CD4-positive, alpha-beta T cell treated with Interleukin-6 at 100 ng/mL for 8 hours (primary cell): ENCODE data around the gene OVCA2.

Experiments
- DNase-seq: peaks from one replicate; pipeline ENCODE4 v3.0.0-alpha.2; 2020; ENCODE audit warnings: mixed read lengths, low spot score

The OVCA2 gene

DNA sequence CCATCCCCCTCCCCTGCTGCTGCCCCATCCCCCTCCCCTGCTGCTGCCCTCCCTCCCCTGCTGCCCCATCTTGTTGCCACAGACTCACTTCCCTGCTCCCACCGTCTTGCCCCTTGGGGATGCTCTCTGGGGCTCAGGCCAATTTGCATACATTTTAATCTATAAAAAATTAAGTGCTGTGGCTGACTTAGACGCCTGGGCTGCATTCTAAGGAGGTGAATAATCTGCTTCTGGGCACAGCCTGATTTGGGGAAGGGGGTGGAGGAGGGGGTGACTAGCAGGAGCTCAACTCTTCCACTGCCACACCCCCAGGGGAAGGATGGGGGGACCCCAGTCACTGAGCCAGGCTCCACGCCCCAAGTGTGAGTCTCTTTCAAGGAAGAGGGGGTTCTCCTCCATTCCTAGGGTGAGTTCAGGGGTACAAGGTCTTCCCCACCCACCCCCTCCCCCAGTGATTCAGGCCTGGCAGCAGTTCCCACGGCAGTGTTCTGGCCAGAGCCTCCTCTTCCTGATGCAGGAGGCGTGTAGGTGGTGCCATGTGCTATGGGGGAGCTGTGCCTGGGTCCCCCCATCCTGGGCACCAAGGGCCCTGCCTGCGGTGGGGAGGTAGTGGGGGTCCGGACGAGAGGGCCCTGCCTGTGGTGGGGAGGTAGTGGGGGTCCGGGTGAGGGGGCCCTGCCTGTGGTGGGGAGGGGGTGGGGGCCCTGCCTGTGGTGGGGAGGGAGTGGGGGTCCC, 6.8 kb upstream of the OVCA2 start:
- DNase-seq, result no peak

DNA sequence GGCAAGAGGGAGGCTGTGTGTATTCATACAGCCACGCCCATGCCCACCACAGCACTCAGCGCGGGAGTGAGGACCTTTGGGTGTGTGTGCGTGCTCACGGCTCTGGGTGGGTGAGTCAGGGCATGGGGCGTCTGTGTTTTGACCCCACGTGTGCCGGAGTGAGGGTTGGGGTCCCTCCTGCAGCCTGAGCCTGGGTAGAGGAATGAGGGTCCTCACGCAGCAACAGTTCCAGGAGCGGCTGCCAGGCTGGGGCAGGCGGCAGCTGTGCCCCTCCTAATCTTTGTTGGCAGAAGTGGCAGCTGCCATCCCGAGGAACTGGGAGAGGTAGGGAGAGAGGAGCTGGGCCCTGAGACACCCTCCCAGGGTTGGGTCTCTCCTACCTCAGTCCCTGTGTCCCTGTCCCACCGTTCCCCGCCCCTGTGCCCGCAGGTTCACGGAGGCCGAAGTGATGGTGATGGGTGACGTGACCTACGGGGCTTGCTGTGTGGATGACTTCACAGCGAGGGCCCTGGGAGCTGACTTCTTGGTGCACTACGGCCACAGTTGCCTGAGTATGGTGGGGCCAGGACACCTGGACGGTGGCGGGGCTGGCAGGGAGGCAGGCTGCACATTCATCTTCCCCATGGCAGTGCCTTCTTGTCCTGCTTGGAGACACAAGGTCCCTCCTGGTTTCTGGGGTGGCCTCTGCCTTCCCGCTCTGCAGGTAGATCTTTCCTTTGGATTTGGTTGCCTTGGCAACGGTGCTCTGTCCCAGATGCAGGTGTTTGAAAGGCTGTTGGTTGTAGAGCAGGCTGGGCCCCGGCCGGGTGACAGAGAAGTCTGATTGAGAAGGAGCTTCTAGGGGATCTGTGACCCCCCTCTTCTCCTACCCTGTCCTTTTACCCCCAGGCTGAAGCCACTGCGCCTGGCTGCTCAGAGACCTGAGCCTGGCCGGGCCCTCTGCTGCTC, 6.0 kb upstream of the OVCA2 start:
- no peak for DNase-seq

DNA sequence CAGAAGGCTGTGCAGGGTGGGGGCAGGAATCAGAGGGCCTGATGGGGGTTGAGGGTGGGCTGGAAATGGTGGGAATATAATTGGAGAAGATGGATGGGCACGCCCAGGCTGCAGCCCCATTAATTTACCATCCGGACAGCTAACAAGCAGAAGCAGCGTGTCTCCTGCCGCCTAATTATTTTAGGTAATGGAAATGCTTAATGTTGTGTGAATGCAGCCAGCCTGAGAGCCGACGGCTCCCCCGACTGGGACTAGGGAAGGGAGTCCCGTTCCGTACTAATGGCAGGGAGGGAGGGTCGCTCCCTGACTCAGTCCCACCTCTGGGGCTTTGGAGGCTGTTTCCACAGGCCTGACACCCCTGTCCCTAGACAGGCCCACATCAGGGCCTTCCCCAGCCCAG, 4.7 kb upstream of the OVCA2 start:
- DNase-seq, result no peak

DNA sequence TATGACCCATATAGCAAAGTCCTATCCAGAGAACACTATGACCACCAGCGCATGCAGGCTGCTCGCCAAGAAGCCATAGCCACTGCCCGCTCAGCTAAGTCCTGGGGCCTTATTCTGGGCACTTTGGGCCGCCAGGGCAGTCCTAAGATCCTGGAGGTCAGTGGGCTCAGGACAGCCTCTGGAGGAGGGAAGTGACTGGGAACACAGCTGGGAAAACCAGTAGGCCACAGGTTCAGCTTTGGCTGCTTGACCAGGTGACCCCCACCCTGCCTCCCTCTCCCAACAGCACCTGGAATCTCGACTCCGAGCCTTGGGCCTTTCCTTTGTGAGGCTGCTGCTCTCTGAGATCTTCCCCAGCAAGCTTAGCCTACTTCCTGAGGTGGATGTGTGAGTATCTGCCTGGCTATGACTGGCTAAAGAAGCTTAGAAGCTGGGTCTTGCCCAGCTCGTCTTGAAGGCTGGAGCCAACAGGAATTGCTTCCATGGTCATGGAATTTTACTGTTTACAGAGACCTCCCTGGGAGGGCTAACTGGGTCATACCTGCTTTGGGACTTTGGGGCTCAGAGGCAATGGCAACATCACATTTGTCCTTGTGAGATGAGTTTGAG, 1.5 kb upstream of the OVCA2 start:
- DNase-seq, result no peak

DNA sequence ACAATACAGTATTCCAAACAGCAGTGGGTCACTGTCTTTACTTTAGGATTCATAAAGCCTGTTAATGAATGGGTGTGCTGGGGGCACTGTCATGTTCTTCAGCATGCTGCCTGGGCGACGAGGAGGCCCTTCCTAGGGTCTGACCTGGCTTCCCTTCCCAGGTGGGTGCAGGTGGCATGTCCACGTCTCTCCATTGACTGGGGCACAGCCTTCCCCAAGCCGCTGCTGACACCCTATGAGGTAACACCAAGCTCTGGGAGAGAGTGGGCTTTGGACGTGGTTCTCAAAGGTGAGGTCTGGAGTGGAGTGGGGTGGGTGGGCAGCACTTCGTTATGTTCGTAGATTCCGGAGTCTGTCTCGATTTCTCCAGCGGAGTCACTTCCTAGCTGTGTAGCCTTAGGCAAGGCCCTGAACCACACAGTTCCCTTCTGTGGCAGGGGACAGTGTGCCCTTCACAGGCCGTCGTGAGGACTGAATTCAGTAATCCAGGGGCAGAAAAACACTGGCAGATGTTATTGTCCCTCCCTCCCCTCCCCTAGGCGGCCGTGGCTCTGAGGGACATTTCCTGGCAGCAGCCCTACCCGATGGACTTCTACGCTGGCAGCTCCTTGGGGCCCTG, 771 bp upstream of the OVCA2 start:
- DNase-seq, result no peak

DNA sequence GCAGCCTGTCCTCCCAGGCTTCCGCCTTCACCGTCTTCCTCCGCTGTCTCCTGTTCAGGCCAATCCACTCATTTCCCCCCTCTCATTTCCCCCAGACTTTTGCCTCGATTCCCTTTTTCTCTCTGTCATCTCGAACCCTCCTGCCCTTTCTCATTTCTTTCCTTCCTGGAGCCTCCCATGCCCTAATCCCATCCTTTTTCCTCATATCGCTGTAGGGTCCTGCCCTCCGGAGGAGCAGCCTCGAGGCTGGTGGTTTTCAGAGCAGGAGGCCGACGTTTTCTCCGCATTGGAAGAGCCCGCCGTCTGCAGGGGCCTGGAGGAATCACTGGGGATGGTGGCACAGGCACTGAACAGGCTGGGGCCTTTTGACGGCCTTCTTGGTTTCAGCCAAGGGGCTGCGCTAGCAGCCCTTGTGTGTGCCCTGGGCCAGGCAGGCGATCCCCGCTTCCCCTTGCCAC, 597 bp downstream of the OVCA2 start:
- no peak for DNase-seq

DNA sequence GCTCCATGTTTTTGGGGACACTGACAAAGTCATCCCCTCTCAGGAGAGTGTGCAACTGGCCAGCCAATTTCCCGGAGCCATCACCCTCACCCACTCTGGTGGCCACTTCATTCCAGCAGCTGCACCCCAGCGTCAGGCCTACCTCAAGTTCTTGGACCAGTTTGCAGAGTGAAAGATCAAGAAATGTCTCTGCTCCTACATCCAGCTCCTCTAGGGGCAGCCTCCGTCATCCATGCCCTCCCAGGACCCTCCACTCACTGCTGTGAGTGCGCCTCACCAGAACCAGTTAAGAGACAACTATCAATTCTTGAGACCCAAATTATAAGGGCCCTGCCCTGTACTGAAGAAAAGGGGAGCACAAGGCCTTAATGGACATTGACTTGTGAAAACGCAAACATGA, 1.1 kb downstream of the OVCA2 start:
- DNase-seq, result no peak

DNA sequence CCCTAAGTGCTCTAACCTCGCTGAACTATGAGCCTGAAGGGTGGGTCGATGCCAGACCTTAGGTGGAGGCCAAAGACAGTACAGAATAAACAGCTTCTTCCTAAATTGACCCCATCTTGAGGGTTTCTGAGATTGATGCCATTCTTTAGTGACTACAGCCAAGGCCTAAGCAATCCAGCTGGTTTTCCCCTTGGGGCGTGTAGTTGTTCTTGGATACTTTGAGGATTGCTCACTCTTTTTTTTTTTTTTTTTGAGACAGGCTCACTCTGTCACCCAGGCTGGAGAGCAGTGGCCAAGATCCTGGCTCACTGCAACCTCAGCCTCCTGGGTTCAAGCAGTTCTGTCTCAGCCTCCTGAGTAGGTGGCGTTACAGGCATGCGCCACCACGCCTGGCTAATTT, 2.0 kb downstream of the OVCA2 start:
- no peak for DNase-seq

DNA sequence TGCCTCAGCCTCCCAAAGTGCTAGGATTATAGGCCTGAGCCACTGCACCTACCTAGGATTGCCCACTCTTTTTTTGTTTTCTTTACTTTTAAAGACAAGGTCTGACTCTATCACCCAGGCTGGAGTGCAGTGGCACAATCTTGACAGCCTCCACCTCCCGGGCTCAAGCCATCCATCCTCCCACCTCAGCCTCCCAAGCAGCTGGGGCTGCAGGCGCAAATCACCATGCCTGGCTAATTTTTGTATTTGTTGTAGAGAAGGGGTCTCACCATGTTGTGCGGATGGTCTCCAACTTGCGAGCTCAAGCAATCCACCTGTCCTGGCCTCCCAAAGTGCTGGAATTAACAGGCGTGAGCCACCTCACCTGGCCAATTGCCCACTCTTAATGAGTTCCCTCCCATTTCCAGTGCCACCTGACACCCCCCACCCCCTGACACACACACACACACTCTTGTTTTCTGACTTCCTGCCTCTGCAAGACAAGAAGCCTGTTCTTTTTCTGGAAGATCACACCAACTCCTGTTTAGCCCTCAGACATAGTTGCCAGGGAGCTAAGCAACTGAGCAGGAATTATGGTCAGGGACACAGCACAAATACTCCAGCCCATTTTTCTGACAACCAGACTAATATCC, 2.6 kb downstream of the OVCA2 start:
- DNase-seq, result no peak

DNA sequence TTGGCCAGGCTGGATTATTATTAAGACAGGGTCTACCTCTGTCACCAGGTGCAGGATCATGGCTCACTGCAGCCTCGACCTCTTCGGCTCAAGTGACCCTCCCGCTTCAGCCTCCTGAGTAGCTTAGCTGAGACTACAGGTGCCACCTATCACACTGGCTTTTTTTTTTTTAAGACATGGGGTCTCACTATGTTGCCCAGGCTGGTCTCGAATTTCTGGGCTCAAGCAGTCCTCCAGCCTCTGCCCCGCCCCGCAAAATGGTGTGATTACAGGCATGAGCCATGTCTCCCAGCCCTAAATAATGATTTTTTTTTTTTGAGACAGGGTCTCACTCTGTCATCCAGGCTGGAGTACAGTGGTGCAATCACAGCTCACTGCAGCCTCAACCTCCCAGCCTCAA, 5.8 kb downstream of the OVCA2 start:
- no peak for DNase-seq

DNA sequence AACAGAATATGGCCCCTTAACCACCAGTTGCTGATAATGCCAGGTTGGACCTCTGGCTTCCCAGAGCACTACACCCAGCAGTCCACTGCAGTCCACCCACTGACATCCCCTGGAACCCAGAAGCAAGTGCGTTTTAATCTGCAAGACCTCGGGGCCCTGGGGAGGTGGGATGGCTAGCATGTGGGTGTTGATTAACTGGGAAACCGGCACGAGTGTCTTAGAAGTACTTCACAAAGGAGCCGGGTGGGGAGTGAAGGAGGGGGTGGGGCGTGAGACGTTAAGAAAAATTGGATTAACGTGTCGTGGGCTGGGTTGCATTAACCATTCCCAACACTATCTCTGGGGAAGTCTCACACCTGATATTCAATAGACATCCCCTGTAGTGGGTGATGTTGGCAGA, 7.0 kb downstream of the OVCA2 start:
- DNase-seq, result no peak

DNA sequence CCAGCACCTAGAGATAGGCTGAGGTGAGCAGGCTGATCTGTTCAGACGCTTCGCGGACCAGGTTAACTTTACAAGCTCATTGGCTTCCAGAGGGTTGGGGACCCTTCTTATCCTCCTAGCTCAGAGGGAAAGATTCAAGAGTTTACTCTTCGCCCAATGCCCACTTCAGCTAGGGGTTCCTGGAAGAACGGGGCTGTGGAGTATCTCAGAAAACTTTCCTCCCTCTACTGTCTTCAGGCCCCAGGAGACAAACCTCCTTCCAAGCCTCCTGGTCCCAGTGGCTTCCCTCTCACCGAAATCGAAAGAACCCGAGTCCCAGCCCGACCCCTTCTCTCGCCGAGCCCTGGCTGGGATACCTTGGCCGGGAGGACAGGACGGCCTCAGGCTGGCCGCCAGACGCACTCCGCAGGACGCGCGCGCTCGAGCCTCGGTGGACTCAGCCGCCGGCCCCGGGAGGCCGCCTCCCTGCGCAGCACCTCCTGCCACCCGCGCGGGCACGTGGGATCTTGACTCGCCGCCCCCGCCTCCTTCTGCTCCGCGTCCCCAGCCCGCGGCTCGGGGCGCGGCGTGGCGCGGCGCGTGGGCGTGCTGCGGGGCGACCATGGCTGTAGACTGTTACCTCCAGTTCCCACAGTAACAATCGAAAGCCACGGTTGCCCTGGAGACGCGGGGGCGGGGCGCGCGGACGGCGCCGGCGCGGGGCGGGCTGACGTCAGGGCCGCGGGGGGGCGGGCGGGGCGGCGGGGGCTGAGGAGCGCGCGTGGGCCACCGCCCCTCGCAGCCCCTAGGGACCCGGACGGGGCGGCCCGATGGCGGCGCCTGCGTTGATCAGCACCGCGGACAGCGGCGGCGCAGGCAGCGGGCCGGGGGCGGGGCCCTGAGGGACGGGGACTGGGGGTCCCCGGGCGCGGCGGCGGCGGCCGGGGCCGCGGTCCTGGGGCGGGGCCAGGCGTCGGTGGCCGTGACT, 7.8 kb downstream of the OVCA2 start:
- peak; percentile 82 for DNase-seq

DNA sequence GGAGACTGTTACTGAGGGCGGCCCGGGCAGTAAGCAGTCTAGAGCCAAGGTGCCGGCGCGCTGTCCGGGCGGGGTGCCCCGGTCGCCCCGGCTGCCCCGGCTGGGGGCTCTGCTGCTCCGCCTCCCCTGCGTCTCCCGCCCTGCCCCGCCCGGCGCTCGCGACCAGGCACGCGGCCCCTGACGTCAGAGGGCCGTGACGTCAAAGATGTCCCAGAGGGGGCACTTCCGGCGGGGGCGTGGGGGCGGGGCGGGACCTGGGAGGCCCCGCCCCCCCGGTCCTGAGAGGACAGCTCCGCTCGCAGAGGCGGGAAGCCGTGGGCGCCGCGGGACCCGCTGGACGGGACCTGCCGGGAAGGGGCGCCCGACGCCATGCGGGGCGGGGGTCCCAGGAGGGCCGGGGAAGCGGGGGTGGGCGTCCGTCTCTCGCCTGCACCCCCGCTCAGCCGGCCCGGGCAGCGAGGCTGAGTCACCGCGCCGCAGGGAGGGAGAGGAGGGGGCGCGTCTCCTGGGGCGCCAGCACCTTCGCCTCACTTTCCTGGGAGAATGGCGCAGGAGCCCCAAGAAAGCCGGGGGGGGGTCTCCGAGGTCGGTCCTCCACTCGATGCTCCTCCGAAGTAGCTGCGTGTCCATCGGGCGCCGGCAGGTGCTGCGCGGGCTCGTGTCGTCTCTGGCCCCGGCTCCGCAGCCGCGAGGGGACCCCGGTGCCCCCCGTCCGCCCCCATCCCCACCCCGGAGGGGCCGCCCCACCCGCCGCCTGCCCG, 8.7 kb downstream of the OVCA2 start:
- peak; percentile 52 for DNase-seq

DNA sequence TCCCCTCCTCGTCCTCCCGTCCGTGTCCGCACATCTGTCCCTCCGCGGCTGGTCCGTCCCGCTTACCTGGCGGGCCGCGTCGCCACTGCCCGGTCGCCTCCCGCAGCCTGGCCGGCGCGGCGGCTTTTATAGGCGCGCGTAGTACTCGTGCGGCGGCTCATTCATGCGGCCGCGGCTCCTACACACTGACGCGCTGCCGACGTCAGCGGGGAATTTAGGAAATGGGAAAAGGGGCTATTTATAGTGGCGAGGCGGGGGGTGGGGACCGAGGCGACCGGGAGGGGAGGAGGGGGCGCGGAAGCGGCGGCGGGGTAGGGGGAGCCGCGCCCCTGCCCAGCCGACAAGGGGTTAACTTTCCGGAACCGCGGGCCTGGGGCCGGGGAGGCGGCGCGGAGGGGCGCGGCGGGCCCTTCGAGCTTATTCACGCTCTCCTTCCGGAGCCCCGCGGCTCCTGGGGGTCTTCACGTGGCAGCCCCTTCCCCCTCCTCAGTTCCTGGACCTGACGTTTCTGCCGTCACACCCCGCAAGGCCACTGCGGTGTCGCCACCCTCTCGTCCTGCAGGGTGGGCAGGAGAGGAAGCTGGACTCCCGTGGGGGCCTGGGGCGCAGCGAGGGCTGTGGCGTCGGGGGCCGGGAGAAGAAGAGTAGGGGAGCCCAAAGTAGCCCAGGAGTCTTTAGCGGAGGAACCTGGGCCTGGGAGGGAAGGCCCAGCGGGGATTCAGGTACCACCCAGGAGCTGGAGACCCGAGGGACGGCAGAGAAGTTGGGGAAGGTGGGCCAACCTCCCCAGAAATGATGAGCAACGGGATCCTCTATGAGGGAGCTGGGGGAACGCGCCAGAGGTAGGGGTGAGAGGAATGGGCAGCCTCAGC, 9.5 kb downstream of the OVCA2 start:
- DNase-seq, result no peak

DNA sequence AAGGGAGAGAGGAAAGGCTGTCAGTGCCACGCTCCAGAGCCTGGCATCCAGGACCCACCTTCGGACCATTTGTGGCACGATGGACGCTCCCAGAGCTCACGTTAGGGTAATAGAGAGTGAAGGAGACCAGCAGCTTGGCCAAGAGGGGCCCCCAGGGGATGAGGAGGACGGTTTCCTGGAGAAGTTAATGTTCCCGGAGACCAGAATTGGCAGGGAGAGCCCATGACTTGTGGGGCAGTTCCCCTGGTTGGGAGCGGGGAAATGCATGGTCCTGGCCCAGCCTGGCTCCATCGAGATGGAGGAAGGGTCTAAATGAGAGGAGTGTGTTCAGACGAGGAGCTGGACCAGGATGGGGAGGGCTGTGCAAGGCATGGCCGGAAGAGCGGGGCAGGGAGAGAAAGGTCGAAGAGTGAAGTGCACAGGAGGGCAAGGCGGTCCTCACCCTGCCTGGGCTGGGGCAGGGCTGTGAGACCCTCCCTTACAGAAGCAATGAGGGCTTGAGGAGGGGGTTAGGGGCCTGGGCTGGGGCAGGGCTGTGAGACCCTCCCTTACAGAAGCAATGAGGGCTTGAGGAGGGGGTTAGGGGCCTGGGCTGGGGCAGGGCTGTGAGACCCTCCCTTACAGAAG, 10.2 kb downstream of the OVCA2 start:
- no peak for DNase-seq

DNA sequence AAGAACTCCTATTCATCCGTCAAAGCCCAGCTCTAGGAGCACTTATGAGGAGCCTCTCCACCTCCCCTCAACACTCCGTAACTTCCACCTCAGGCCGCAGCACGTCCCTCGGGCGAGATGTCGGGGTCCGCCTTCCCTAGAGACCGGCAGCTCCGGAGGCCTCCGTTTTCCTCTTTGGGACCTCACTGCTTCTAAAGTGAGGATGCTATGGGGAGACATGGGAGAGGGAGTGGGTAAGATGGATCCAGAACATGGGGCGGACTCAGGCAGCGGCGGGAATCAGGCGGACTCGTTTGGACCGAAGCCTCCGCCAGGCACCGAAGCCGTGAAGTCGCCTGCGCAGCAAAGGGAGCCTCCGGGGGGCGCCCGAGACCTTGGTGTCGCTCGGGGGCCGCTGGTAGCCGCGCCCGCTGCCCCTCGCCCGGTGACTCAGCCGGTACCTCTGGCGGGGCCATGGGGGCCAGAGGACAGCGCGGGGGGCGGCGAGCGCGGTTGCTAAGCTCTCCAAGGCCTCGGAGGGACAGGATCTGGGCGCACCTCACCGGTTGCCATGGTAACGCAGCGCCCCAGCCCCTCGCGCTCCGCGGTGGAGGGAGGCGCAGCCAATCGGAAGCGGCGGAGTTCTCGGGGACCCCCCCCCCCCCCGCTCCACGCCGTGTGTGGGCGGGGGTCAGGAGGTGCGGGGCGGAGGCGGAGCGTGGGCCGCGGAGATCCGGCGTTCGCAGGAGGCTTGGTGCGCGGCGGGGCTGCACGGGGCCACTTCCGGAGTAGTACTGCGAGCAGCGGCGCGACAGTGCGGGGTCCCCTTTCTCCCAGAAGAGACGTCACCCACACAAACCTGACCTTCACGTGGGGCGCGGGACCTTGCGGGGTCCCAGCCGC, 11.8 kb downstream of the OVCA2 start:
- DNase-seq, result peak; percentile 68

DNA sequence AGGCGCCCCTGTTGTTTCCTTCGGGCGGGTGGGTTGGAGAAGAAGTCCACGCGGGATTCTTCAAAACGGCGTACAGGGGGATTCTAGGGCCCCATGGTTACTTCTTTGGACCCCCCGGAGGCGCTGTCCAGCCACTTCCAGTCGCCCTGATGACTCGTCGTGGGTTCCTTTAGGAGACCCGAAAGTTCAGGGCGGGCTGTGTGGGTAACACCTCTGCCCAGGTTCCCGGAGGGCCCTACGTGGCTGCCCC, 12.4 kb downstream of the OVCA2 start:
- DNase-seq, result no peak
